ENCODE results near the gene TM4SF4.

TM4SF4 gene

DNA sequence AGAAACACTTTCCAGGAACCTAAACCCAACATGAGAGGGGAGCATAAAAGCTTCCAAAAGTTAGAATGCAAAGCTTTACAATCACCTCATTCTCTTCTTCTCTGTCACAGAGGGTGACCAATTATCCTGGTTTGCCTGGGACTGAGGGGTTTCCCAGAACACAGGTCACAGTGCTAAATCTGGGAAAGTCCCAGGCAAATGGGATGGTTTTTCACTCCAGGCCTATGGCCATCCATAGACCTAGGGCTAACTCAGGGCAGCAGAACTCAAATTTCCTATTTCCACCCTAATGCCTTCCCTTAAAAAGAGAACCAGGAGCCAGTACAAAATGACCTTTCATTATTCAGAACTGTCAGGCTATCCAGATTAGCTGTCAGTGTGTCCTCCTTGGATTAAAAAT lies 77.0 kb downstream of the TM4SF4 start:
- Histone ChIP-seq H3K9me3 (ENCODE audit: control insufficient read depth, insufficient read depth, low read depth, low read length) (no peaks in the 10 kb centered on the region), H3K4me3 (ENCODE audit: low read depth, low read length) (no peak overlapping the region), H3K27ac (ENCODE audit: extremely low read depth, low read depth, low read length) (no peak overlapping the region), H3K36me3 (ENCODE audit: control insufficient read depth in 2 of 2, insufficient read depth in 1 of 2, low read length in 2 of 2) (no peaks in the 10 kb centered on the region), H3K4me1 (ENCODE audit: control insufficient read depth, insufficient read depth, low read length) (no peaks in the 10 kb centered on the region)
- ChIA-PET POLR2A (no interaction called here), CTCF (no interaction called here)
- TF ChIP-seq ZNF10 (tag by site-specific recombination; IDR thresholded peaks at IDR 0.05) (no peak), ZNF214 (tag by site-specific recombination; IDR thresholded peaks at IDR 0.05; ENCODE audit: borderline replicate concordance) (no peak), ZNF138 (tag by site-specific recombination; IDR thresholded peaks at IDR 0.05; ENCODE audit: borderline replicate concordance) (no peak), ZBTB17 (tag by site-specific recombination; IDR thresholded peaks at IDR 0.05) (no peak), ZNF544 (tag by site-specific recombination; IDR thresholded peaks at IDR 0.05) (no peak), ZFP69B (tag by site-specific recombination; IDR thresholded peaks at IDR 0.05) (no peak), ZNF664 (tag by site-specific recombination; IDR thresholded peaks at IDR 0.05) (no peak), ZNF223 (tag by site-specific recombination; IDR thresholded peaks at IDR 0.05) (no peak), ZBTB26 (tag by site-specific recombination; optimal IDR thresholded peaks at IDR 0.05) (no peak), ZNF433 (tag by site-specific recombination; IDR thresholded peaks at IDR 0.05; ENCODE audit: low read depth) (no peak), ZNF830 (tag by site-specific recombination; IDR thresholded peaks at IDR 0.05; ENCODE audit: low read depth) (no peak), ZNF654 (tag by site-specific recombination; IDR thresholded peaks at IDR 0.05; ENCODE audit: low read depth) (no peak), ZNF266 (tag by site-specific recombination; IDR thresholded peaks at IDR 0.05; ENCODE audit: low read depth) (no peak), GLIS1 (tag by site-specific recombination; IDR thresholded peaks at IDR 0.05) (no peak), ZNF169 (tag by site-specific recombination; IDR thresholded peaks at IDR 0.05) (no peak), ZFP3 (tag by site-specific recombination; IDR thresholded peaks at IDR 0.05; ENCODE audit: low read depth) (no peak)
- TF ChIP-seq, protein P1, sequence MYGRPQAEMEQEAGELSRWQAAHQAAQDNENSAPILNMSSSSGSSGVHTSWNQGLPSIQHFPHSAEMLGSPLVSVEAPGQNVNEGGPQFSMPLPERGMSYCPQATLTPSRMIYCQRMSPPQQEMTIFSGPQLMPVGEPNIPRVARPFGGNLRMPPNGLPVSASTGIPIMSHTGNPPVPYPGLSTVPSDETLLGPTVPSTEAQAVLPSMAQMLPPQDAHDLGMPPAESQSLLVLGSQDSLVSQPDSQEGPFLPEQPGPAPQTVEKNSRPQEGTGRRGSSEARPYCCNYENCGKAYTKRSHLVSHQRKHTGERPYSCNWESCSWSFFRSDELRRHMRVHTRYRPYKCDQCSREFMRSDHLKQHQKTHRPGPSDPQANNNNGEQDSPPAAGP (tag by site-specific recombination; IDR thresholded peaks at IDR 0.05) = no peak

- H3K4me1 ChIP-seq (ENCODE audit: control insufficient read depth, insufficient read depth, low read length) = no peaks in the 10 kb centered on the region
- POLR2A ChIA-PET = no interaction called here
- H3K4me3 ChIP-seq (ENCODE audit: low read depth, low read length) = no peak overlapping the region
- no peaks in the 10 kb centered on the region for H3K9me3 ChIP-seq (ENCODE audit: control insufficient read depth, insufficient read depth, low read depth, low read length)
- no peak overlapping the region for H3K27ac ChIP-seq (ENCODE audit: extremely low read depth, low read depth, low read length)
- no peaks in the 10 kb centered on the region for H3K36me3 ChIP-seq (ENCODE audit: control insufficient read depth in 2 of 2, insufficient read depth in 1 of 2, low read length in 2 of 2)
- CTCF ChIA-PET = no interaction called here
- TF ChIP-seq SP7 (tag by site-specific recombination; IDR thresholded peaks at IDR 0.05) (no peak), ZBTB11 (tag by site-specific recombination; conservative IDR thresholded peaks at IDR 0.05; ENCODE audit: low read depth) (no peak), ZNF239 (tag by site-specific recombination; IDR thresholded peaks at IDR 0.05) (no peak), ZNF514 (tag by site-specific recombination; IDR thresholded peaks at IDR 0.05) (no peak), REPIN1 (tag by site-specific recombination; IDR thresholded peaks at IDR 0.05; ENCODE audit: low read depth) (no peak), KLF1 (tag by site-specific recombination; IDR thresholded peaks at IDR 0.05) (no peak), ZNF521 (tag by site-specific recombination; IDR thresholded peaks at IDR 0.05) (no peak), ZNF837 (tag by site-specific recombination; IDR thresholded peaks at IDR 0.05) (no peak), ZNF350 (tag by site-specific recombination; IDR thresholded peaks at IDR 0.05) (no peak), ZNF843 (tag by site-specific recombination; IDR thresholded peaks at IDR 0.05) (no peak), ZNF302 (tag by site-specific recombination; IDR thresholded peaks at IDR 0.05; ENCODE audit: low read depth) (no peak), ZNF398 (tag by site-specific recombination; IDR thresholded peaks at IDR 0.05) (no peak), ZNF223 (tag by site-specific recombination; IDR thresholded peaks at IDR 0.05) (no peak), ZNF473 (tag by site-specific recombination; IDR thresholded peaks at IDR 0.05) (no peak)
Observed at GRCh38 chr3:149552700-149553099, 78.2 kb downstream of the TM4SF4 start.
